Measurements from ENCODE around the gene APOL6.

APOL6 gene

DNA sequence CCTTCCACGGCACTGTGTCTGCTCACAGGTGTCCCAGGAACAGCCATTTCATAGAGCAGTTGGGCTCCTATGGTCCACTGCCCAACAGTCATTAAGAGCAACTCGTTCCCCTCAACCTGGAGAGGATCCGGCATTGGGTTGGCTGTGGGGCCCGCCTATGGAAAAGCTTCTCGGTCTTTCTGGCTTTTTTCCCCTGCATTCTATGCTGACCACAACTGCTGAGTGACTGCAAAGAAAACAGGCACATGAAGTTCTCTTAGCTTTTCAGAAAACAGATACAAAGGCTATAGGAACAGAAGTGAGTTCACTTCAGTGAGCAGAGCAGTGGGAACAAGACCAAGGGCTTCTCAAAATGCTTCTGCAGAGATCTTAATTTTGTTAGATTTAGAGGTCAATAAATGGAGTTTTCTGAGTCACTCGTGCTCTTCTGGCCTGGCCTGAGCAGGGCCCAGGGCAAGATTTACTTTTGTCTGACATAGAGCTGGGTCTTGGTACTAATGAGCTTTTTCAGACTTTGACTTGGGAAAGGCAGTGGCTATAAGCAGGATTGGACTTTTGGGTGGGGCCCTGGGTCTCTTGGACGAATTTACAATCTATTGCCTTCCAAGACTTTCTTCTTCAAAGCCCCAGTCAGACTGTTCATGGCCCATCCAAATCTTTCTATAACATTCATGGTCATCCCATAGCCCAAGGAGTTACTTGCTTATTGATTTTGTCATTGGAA is 55.8 kb downstream of the APOL6 start:
- H3K9me3 ChIP-seq (ENCODE audit: control insufficient read depth, low read length), result no peaks in the 10 kb centered on the region

DNA sequence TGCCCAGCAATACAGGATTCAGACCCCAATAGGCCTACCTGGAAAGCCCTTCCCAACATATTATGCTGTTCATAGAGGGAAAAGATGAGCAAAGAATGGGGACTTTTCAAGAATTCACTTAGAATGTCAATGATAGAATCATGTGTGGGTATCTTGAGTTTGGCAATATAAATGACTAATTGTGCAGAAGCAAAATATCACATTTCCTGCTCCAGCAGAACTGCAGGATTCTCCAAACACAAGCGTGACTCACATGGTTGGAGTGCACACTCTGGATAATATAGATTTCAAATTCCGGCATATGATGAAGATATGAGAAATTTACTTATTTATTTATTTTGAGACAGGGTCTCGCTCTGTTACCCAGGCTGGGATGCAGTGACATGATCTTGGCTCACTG is 56.9 kb downstream of the APOL6 start:
- TF ChIP-seq, protein P1, sequence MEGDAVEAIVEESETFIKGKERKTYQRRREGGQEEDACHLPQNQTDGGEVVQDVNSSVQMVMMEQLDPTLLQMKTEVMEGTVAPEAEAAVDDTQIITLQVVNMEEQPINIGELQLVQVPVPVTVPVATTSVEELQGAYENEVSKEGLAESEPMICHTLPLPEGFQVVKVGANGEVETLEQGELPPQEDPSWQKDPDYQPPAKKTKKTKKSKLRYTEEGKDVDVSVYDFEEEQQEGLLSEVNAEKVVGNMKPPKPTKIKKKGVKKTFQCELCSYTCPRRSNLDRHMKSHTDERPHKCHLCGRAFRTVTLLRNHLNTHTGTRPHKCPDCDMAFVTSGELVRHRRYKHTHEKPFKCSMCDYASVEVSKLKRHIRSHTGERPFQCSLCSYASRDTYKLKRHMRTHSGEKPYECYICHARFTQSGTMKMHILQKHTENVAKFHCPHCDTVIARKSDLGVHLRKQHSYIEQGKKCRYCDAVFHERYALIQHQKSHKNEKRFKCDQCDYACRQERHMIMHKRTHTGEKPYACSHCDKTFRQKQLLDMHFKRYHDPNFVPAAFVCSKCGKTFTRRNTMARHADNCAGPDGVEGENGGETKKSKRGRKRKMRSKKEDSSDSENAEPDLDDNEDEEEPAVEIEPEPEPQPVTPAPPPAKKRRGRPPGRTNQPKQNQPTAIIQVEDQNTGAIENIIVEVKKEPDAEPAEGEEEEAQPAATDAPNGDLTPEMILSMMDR (IDR thresholded peaks at IDR 0.05), result no peak

More for the DNA sequence above, 55.8 kb downstream of the APOL6 start:
- Histone ChIP-seq H3K4me2 (ENCODE audit: low read length) (no peak overlapping the region), H3K4me3 (ENCODE audit: low read depth, low read length) (no peak overlapping the region), H2AFZ (no peak overlapping the region), H3K9ac (no peak overlapping the region), H3K27ac (no peak overlapping the region), H3K4me1 (no peaks in the 10 kb centered on the region), H3K36me3 (ENCODE audit: control insufficient read depth, insufficient read depth, low read length) (no peaks in the 10 kb centered on the region), H3K79me2 (no peaks in the 10 kb centered on the region), H3K27me3 (ENCODE audit: control insufficient read depth, insufficient read depth, low read length) (no peaks in the 10 kb centered on the region)
- TF ChIP-seq, protein P1 (IDR thresholded peaks at IDR 0.05), result no peak

DNA sequence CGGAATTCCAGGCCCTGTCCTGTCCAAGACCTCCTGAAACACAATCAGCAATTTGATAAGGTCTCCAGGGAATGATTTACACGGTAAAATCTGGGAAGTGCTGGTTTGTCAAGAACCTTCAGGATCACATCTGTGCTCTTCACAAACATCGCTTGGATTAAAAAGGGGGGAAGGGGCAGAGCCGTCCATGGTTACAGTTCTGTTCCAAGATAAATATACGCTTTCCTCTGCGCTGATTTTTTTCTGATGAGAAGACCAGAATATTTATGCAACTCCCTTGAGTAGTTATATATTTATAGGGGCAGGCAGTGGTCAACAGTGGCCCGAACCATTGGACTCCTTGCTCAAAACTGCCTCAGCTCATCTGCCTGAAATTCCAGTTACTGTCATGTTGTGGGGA is 60.2 kb downstream of the APOL6 start:
- H3K36me3 ChIP-seq (ENCODE audit: control insufficient read depth, insufficient read depth, low read length), result no peaks in the 10 kb centered on the region
- no peak overlapping the region for H2AFZ ChIP-seq
- no peak overlapping the region for H3K27ac ChIP-seq
- H3K4me1 ChIP-seq, result no peaks in the 10 kb centered on the region
- H3K27me3 ChIP-seq (ENCODE audit: control insufficient read depth, insufficient read depth, low read length), result no peaks in the 10 kb centered on the region
- TF ChIP-seq, protein P1 (IDR thresholded peaks at IDR 0.05), result no peak
- H3K79me2 ChIP-seq, result no peaks in the 10 kb centered on the region
- no peaks in the 10 kb centered on the region for H3K9me3 ChIP-seq (ENCODE audit: control insufficient read depth, low read length)
- H3K4me2 ChIP-seq (ENCODE audit: low read length), result no peak overlapping the region
- H3K4me3 ChIP-seq (ENCODE audit: low read depth, low read length), result no peak overlapping the region
- no peak overlapping the region for H3K9ac ChIP-seq

More for the DNA sequence above, 56.9 kb downstream of the APOL6 start:
- no peaks in the 10 kb centered on the region for H3K79me2 ChIP-seq
- no peaks in the 10 kb centered on the region for H3K27me3 ChIP-seq (ENCODE audit: control insufficient read depth, insufficient read depth, low read length)
- H3K4me1 ChIP-seq, result no peaks in the 10 kb centered on the region
- no peak overlapping the region for H3K4me3 ChIP-seq (ENCODE audit: low read depth, low read length)
- no peaks in the 10 kb centered on the region for H3K9me3 ChIP-seq (ENCODE audit: control insufficient read depth, low read length)
- H2AFZ ChIP-seq, result no peak overlapping the region
- no peak overlapping the region for H3K4me2 ChIP-seq (ENCODE audit: low read length)
- H3K9ac ChIP-seq, result no peak overlapping the region
- H3K27ac ChIP-seq, result no peak overlapping the region
- no peaks in the 10 kb centered on the region for H3K36me3 ChIP-seq (ENCODE audit: control insufficient read depth, insufficient read depth, low read length)

DNA sequence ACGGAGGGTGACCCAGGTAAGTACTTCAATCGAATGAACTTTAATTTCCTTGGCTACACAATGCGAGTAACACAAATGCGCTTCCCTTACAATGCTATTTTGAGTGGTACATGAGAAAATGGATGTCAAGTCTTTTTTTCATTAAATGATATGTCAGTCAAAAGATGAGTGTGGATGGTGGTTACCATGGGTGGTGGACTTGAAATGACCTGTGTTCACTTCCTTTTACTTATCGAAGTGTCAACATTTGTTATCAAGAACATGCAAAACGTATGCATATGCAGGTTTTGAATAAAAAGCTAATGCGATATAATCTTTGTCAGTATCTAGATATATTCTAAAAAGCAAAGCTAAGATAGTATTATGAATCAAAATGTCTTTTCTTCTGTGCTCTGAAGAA is 60.7 kb downstream of the APOL6 start:
- TF ChIP-seq, protein P1 (IDR thresholded peaks at IDR 0.05), result no peak

DNA sequence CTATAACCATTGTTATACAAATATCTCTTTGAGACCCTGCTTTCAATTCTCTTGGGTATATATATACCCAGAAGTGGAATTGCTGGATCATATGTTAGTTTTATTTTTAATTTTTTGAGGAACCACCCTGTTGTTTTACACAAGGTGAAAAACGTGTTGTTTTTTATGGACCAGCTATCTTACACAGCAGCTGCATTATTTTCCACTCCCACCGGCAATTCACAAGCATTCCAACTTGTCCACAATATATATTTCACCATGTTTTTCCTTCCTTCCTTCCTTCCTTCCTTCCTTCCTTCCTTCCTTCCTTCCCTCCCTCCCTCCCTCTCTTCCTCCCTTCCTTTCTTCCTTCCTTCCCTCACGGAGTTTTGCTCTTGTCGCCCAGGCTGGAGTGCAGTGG is 63.1 kb downstream of the APOL6 start:
- H3K9ac ChIP-seq, result no peak overlapping the region
- H3K27ac ChIP-seq, result no peak overlapping the region
- H3K4me2 ChIP-seq (ENCODE audit: low read length), result no peak overlapping the region
- H3K9me3 ChIP-seq (ENCODE audit: control insufficient read depth, low read length), result no peaks in the 10 kb centered on the region
- no peaks in the 10 kb centered on the region for H3K27me3 ChIP-seq (ENCODE audit: control insufficient read depth, insufficient read depth, low read length)
- H3K79me2 ChIP-seq, result no peaks in the 10 kb centered on the region
- H3K36me3 ChIP-seq (ENCODE audit: control insufficient read depth, insufficient read depth, low read length), result no peaks in the 10 kb centered on the region
- H2AFZ ChIP-seq, result no peak overlapping the region
- TF ChIP-seq, protein P1 (IDR thresholded peaks at IDR 0.05), result no peak
- H3K4me3 ChIP-seq (ENCODE audit: low read depth, low read length), result no peak overlapping the region
- H3K4me1 ChIP-seq, result no peaks in the 10 kb centered on the region

More for the DNA sequence above, 60.7 kb downstream of the APOL6 start:
- Histone ChIP-seq H3K4me1 (no peaks in the 10 kb centered on the region), H3K9me3 (ENCODE audit: control insufficient read depth, low read length) (no peaks in the 10 kb centered on the region), H3K9ac (no peak overlapping the region), H3K4me2 (ENCODE audit: low read length) (no peak overlapping the region), H3K4me3 (ENCODE audit: low read depth, low read length) (no peak overlapping the region), H3K27me3 (ENCODE audit: control insufficient read depth, insufficient read depth, low read length) (no peaks in the 10 kb centered on the region), H3K27ac (no peak overlapping the region), H3K79me2 (no peaks in the 10 kb centered on the region), H2AFZ (no peak overlapping the region), H3K36me3 (ENCODE audit: control insufficient read depth, insufficient read depth, low read length) (no peaks in the 10 kb centered on the region)

Measured in parathyroid adenoma (tissue), 2 donors.